Upper lobe of left lung (tissue), 4 donors: Measurements from ENCODE around the gene NUP85.
A peak's percentile ranks its signal among the peaks of the same experiment; 100 is the strongest.

ENCODE experiments used
- CTCF ChIP-seq, 6 experiments: fragments of 450-650 bp in 4 of 6; fragments of 200-600 bp in 2 of 6; sonication (generic) in 2 of 6; IDR thresholded peaks; one replicate each; pipeline ENCODE4 v1.5.1; 2016 to 2019; ENCODE audit warnings: antibody characterized with exemption in 6 of 6
- EP300 ChIP-seq, 4 donors: sonication (generic); formaldehyde crosslinking; IDR thresholded peaks; one replicate each; pipeline ENCODE4 v1.5.1; 2017; ENCODE audit warnings: antibody characterized with exemption in 4 of 4, control low read depth in 2 of 4
- POLR2A ChIP-seq, 4 donors: fragments of 450-650 bp; IDR thresholded peaks; one replicate each; pipeline ENCODE4 v1.5.1; 2016 to 2017; ENCODE audit warnings: antibody characterized with exemption in 4 of 4, mild to moderate bottlenecking in 2 of 4

- TF ChIP-seq EP300 (IDR thresholded peaks at IDR 0.05) (no peak), CTCF (IDR thresholded peaks at IDR 0.05) (peak in 3 of 6 experiments; percentile 12 to 30 (median 12)), POLR2A (IDR thresholded peaks at IDR 0.05) (no peak)
These were observed 55.3 kb downstream of the NUP85 start for GRCh38 chr17:75260641-75261335.
